Astrocyte (in vitro differentiated cells and primary cell): Measurements from ENCODE around the gene AQP2.

Source experiments
- CTCF ChIP-seq: IDR thresholded peaks from 2 replicates; pipeline ENCODE4 v1.5.1; 2011; ENCODE audit warnings: low read depth, mild to moderate bottlenecking, inconsistent platforms, low read length, moderate library complexity; ENCODE audit not compliant: insufficient read depth
- EZH2 ChIP-seq: IDR thresholded peaks from 2 replicates; pipeline ENCODE4 v1.6.1; 2012; ENCODE audit warnings: mild to moderate bottlenecking, low read length, inconsistent platforms; ENCODE audit not compliant: insufficient read depth

- TF ChIP-seq CTCF (no peak), EZH2 (no peak)
These were observed 33.4 kb downstream of the AQP2 start for GRCh38 chr12:49983892-49984291.
